Measurements from ENCODE around the gene NRG2.

NRG2 gene

GRCh38 chr5:139880416-139881142, 162.5 kb downstream of the NRG2 start:
- no peak for DNase-seq (ENCODE audit: low read depth)

GRCh38 chr5:139878093-139878492, 165.0 kb downstream of the NRG2 start:
- no peak for DNase-seq (ENCODE audit: low read depth)

GRCh38 chr5:139877129-139877597, 165.9 kb downstream of the NRG2 start:
- no peak for DNase-seq (ENCODE audit: low read depth)

- no peak for DNase-seq (ENCODE audit: low read depth)
These were observed 167.1 kb downstream of the NRG2 start for GRCh38 chr5:139875957-139876356.

- DNase-seq (ENCODE audit: low read depth) = no peak
These were observed 170.0 kb downstream of the NRG2 start for GRCh38 chr5:139872851-139873794.

GRCh38 chr5:139872052-139872766, 170.9 kb downstream of the NRG2 start:
- no peak for DNase-seq (ENCODE audit: low read depth)

- no peak for DNase-seq (ENCODE audit: low read depth)
These were observed 171.5 kb downstream of the NRG2 start for GRCh38 chr5:139871614-139872013.

- no peak for DNase-seq (ENCODE audit: low read depth)
These were observed 172.4 kb downstream of the NRG2 start for GRCh38 chr5:139870677-139871076.

GRCh38 chr5:139869042-139869790, 173.9 kb downstream of the NRG2 start:
- no peak for DNase-seq (ENCODE audit: low read depth)

- no peak for DNase-seq (ENCODE audit: low read depth)
These were observed 175.5 kb downstream of the NRG2 start for GRCh38 chr5:139867581-139867980.

- no peak for DNase-seq (ENCODE audit: low read depth)
These were observed 176.0 kb downstream of the NRG2 start for GRCh38 chr5:139867109-139867508.

GRCh38 chr5:139864716-139865483, 178.2 kb downstream of the NRG2 start:
- no peak for DNase-seq (ENCODE audit: low read depth)

GRCh38 chr5:139863855-139864558, 179.1 kb downstream of the NRG2 start:
- peak; percentile 49 for DNase-seq (ENCODE audit: low read depth)

- no peak for DNase-seq (ENCODE audit: low read depth)
These were observed 179.7 kb downstream of the NRG2 start for GRCh38 chr5:139863361-139863760.

GRCh38 chr5:139862803-139863202, 180.3 kb downstream of the NRG2 start:
- DNase-seq (ENCODE audit: low read depth) = no peak

GRCh38 chr5:139862313-139862712, 180.8 kb downstream of the NRG2 start:
- no peak for DNase-seq (ENCODE audit: low read depth)

- DNase-seq (ENCODE audit: low read depth) = no peak
These were observed 181.3 kb downstream of the NRG2 start for GRCh38 chr5:139861889-139862207.

GRCh38 chr5:139861021-139861888, 181.8 kb downstream of the NRG2 start:
- DNase-seq (ENCODE audit: low read depth) = no peak

GRCh38 chr5:139859013-139859412, 184.1 kb downstream of the NRG2 start:
- no peak for DNase-seq (ENCODE audit: low read depth)

Data from activated T-cell treated with anti-CD3 and anti-CD28 coated beads for 24 hours (primary cell).